Astrocyte (in vitro differentiated cells and primary cell): ENCODE data around the gene BTBD2. TPM values are rescaled to one million over a fixed set of nuclear protein-coding genes. Genes with fewer than 3 reads are reported as not detected.
"Not testable (repeated sequence)": the region's sequence is repeated elsewhere in the genome, so short reads cannot be mapped to it uniquely, and the experiment has no call there.

Experiments
- DNase-seq: peaks from one replicate; pipeline ENCODE4 v3.0.0-alpha.2; 2010; ENCODE audit warnings: low read depth
- FAIRE-seq: peaks from 2 replicates; lab custom pipeline; 2011; peaks lifted over from hg19 to GRCh38; lab: Jason Lieb, UNC
- H2AFZ ChIP-seq: 2 replicates; pipeline ENCODE4 v1.6.0; 2012; ENCODE audit warnings: low read depth, low read length, inconsistent platforms
- H3K27ac ChIP-seq: 2 replicates; pipeline ENCODE4 v1.5.1; 2011; ENCODE audit warnings: low read depth, low read length, inconsistent platforms
- H3K27me3 ChIP-seq: 2 replicates; pipeline ENCODE4 v1.6.0; 2011; ENCODE audit warnings: low read length, inconsistent platforms; ENCODE audit not compliant: insufficient read depth
- H3K36me3 ChIP-seq: 2 replicates; pipeline ENCODE4 v1.5.1; 2011; ENCODE audit warnings: low read length, inconsistent platforms; ENCODE audit not compliant: insufficient read depth
- H3K4me1 ChIP-seq: 2 replicates; pipeline ENCODE4 v1.5.1; 2011; ENCODE audit warnings: low read length, inconsistent platforms; ENCODE audit not compliant: insufficient read depth
- H3K4me2 ChIP-seq: 2 replicates; pipeline ENCODE4 v1.6.0; 2012; ENCODE audit warnings: low read length, inconsistent platforms
- H3K4me3 ChIP-seq: 2 replicates; pipeline ENCODE4 v1.5.1; 2011; ENCODE audit warnings: low read depth, mild to moderate bottlenecking, low read length, inconsistent platforms; ENCODE audit not compliant: insufficient read depth
- H3K79me2 ChIP-seq: 2 replicates; pipeline ENCODE4 v1.6.0; 2012; ENCODE audit warnings: mild to moderate bottlenecking, low read length, inconsistent platforms; ENCODE audit not compliant: insufficient read depth
- H3K9ac ChIP-seq: 2 replicates; pipeline ENCODE4 v1.6.0; 2012; ENCODE audit warnings: mild to moderate bottlenecking, low read length, inconsistent platforms
- H3K9me3 ChIP-seq: 2 replicates; pipeline ENCODE4 v1.5.1; 2012; ENCODE audit warnings: low read depth, mild to moderate bottlenecking, low read length, inconsistent platforms; ENCODE audit not compliant: insufficient read depth
- H4K20me1 ChIP-seq: 2 replicates; pipeline ENCODE4 v1.6.0; 2012; ENCODE audit warnings: low read length, inconsistent platforms; ENCODE audit not compliant: insufficient read depth
- H3K27ac Mint-ChIP-seq: one replicate; pipeline ENCODE4 v1.8.0; 2021; ENCODE audit warnings: mild to moderate bottlenecking, mixed read lengths; ENCODE audit not compliant: unreplicated experiment
- H3K27me3 Mint-ChIP-seq: one replicate; pipeline ENCODE4 v1.8.0; 2021; ENCODE audit warnings: low read depth, mixed read lengths; ENCODE audit not compliant: unreplicated experiment
- H3K36me3 Mint-ChIP-seq: one replicate; pipeline ENCODE4 v1.8.0; 2021; ENCODE audit warnings: low read depth, mixed read lengths; ENCODE audit not compliant: unreplicated experiment
- H3K4me1 Mint-ChIP-seq: one replicate; pipeline ENCODE4 v1.8.0; 2021; ENCODE audit warnings: low read depth, mixed read lengths; ENCODE audit not compliant: unreplicated experiment
- H3K4me3 Mint-ChIP-seq: one replicate; pipeline ENCODE4 v1.8.0; 2021; ENCODE audit warnings: mild to moderate bottlenecking, moderate library complexity, mixed read lengths; ENCODE audit not compliant: unreplicated experiment
- H3K9me3 Mint-ChIP-seq: one replicate; pipeline ENCODE4 v1.8.0; 2021; ENCODE audit warnings: mild to moderate bottlenecking, mixed read lengths; ENCODE audit not compliant: unreplicated experiment
- CTCF ChIP-seq: IDR thresholded peaks from 2 replicates; pipeline ENCODE4 v1.5.1; 2011; ENCODE audit warnings: low read depth, mild to moderate bottlenecking, inconsistent platforms, low read length, moderate library complexity; ENCODE audit not compliant: insufficient read depth
- EZH2 ChIP-seq: IDR thresholded peaks from 2 replicates; pipeline ENCODE4 v1.6.1; 2012; ENCODE audit warnings: mild to moderate bottlenecking, low read length, inconsistent platforms; ENCODE audit not compliant: insufficient read depth
- total RNA-seq: library from RNA; stranded (reverse); gene quantifications from 2 replicates; pipeline ENCODE4 v1.2.1, GENCODE V29; 2021

BTBD2 gene
- total RNA-seq, 1 donor from 2014 or later, result 53.7 TPM

DNA sequence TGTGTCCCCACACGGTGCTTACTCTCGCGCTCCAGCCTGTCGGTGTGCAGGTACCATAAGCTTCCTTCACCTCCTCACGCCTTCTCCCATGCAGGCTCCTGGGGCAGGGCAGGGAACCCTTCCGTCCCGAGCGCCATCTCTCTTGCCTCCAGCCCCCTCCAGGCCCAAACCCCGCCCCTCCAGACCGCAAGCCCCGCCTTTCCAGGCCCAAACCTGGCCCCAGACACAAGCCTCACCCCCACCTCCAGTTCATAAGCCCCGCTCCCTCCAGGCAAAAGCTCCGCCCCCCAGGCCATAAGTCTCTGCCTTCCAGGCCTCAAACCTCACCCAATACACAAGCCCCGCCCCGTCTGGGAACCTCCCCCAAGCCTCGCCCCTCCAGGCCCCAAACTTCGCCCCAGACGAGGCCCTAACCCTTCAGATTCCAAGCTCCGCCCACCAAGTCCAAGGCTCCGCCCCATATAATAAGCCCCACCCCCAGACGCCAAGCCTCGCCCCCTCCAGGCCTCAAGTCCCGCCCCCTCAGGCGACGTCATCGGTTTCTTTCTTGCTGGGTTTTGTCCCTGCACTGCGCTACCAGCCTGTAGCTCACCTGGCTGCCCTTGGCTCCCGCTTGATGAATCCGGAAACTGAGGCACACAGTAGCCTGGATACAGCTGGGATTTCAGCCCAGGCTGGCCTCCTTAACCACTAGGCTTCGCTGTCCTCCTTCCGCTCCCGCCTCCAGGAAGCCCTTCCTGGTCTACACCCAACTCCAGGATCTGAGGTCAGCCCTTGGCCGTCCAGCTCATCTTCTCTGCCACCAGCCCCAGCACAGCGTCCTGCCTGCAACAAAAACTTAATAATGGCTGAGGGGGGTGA is 19.4 kb upstream of the BTBD2 start:
- TF ChIP-seq EZH2 (no peak), CTCF (no peak)
- no peak overlapping the region for H3K4me3 ChIP-seq
- H3K36me3 ChIP-seq, result no peaks in the 10 kb centered on the region
- Mint-ChIP-seq H3K9me3 (peaks cover 2% of the 10 kb centered on the region), H3K4me3 (no peak overlapping the region), H3K27ac (no peak overlapping the region), H3K27me3 (no peaks in the 10 kb centered on the region), H3K4me1 (peaks cover 6% of the 10 kb centered on the region), H3K36me3 (no peaks in the 10 kb centered on the region)
- no peaks in the 10 kb centered on the region for H4K20me1 ChIP-seq
- H3K9me3 ChIP-seq, result peaks cover 4% of the 10 kb centered on the region
- no peak overlapping the region for H3K4me2 ChIP-seq
- DNase-seq (no peak), FAIRE-seq (no peak)
- H3K4me1 ChIP-seq, result peaks cover 10% of the 10 kb centered on the region
- H3K9ac ChIP-seq, result no peak overlapping the region
- H3K27ac ChIP-seq, result no peak overlapping the region
- no peaks in the 10 kb centered on the region for H3K79me2 ChIP-seq
- no peak overlapping the region for H2AFZ ChIP-seq
- no peaks in the 10 kb centered on the region for H3K27me3 ChIP-seq

- H2AFZ ChIP-seq, H4K20me1 ChIP-seq, H3K27me3 ChIP-seq, H3K9ac ChIP-seq, H3K4me3 ChIP-seq, DNase-seq, H3K4me3 Mint-ChIP-seq, H3K4me2 ChIP-seq, H3K9me3 Mint-ChIP-seq, H3K36me3 ChIP-seq, H3K27ac Mint-ChIP-seq, H3K36me3 Mint-ChIP-seq, FAIRE-seq, H3K4me1 Mint-ChIP-seq, H3K27me3 Mint-ChIP-seq, H3K27ac ChIP-seq, H3K9me3 ChIP-seq, H3K79me2 ChIP-seq: not testable (repeated sequence)
- peaks cover 10% of the 10 kb centered on the region for H3K4me1 ChIP-seq
These were observed 18.7 kb upstream of the BTBD2 start for GRCh38 chr19:2034253-2034652.

DNA sequence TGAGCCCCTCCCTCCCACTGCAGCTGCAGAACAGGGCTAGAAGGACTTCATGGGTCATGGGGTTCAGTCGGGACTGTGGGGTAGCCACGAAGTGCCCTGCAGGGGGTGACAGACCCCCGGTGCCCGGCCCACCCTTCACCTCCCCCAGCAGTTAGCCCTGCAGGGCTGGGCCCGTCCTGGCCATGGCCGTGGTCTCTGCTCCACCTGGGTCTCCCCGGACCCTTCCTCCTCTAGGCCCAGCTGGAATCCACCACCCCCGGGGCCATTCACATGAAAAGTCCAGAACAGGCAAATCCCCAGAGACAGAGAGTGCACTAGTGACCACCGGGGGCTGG is 18.3 kb upstream of the BTBD2 start:
- Histone ChIP-seq H3K79me2 (no peaks in the 10 kb centered on the region), H3K4me2 (no peak overlapping the region), H3K4me1 (peaks cover 12% of the 10 kb centered on the region), H3K9ac (no peak overlapping the region), H3K9me3 (peaks cover 4% of the 10 kb centered on the region), H4K20me1 (no peaks in the 10 kb centered on the region), H3K36me3 (no peaks in the 10 kb centered on the region), H3K4me3 (no peak overlapping the region), H3K27ac (no peak overlapping the region), H2AFZ (no peak overlapping the region), H3K27me3 (no peaks in the 10 kb centered on the region)
- FAIRE-seq (no peak), DNase-seq (no peak)
- no peak overlapping the region for H3K27ac Mint-ChIP-seq
- TF ChIP-seq EZH2 (no peak), CTCF (no peak)
- no peak overlapping the region for H3K4me3 Mint-ChIP-seq
- peaks cover 2% of the 10 kb centered on the region for H3K9me3 Mint-ChIP-seq
- no peaks in the 10 kb centered on the region for H3K27me3 Mint-ChIP-seq
- H3K4me1 Mint-ChIP-seq, result peaks cover 6% of the 10 kb centered on the region
- H3K36me3 Mint-ChIP-seq, result no peaks in the 10 kb centered on the region
